ENCODE measurements around the gene TXNDC2. TPM values are rescaled to one million over a fixed set of nuclear protein-coding genes. Genes with fewer than 3 reads are reported as not detected.
A peak's percentile ranks its signal among the peaks of the same experiment; 100 is the strongest.

The TXNDC2 gene
- total RNA-seq, 1 donor from 2014 or later: under 0.01 TPM

- FAIRE-seq (no peak), DNase-seq (ENCODE audit: low read depth) (no peak)
- no peaks in the 10 kb centered on the region for H3K27me3 ChIP-seq (ENCODE audit: control insufficient read depth, insufficient read depth, low read length)
- H3K4me3 ChIP-seq (ENCODE audit: low read depth, low read length): no peak overlapping the region
- TF ChIP-seq CTCF (IDR thresholded peaks at IDR 0.05; ENCODE audit: insufficient read depth, low read length, severe bottlenecking): no peak
- H3K36me3 ChIP-seq (ENCODE audit: control insufficient read depth, insufficient read depth, low read length): peaks cover 6% of the 10 kb centered on the region
These were observed 43.3 kb upstream of the TXNDC2 start for GRCh38 chr18:9842448-9842847.

DNA sequence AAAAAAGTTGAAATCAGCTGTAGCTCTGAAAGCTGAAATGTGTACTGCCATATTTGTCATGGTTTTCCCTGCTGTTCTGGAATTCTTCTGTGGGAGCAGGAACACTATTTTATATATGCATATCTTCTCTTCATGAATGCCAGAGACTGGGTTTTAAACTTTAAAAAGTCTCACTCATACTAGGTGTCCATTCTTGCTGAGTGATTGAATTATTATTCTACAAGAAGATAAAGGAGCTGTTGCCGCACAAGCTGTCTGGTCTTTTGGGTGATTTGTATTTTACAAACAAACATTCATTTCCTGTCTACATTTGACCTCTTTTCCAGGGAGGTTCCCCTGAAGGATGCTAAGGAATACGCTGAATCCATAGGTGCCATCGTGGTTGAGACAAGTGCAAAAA is 40.5 kb upstream of the TXNDC2 start:
- no peak for DNase-seq (ENCODE audit: low read depth)
- Histone ChIP-seq H3K4me3 (ENCODE audit: low read depth, low read length) (no peak overlapping the region), H3K27me3 (ENCODE audit: control insufficient read depth, insufficient read depth, low read length) (no peaks in the 10 kb centered on the region), H3K36me3 (ENCODE audit: control insufficient read depth, insufficient read depth, low read length) (no peaks in the 10 kb centered on the region)
- FAIRE-seq: no peak
- TF ChIP-seq CTCF (IDR thresholded peaks at IDR 0.05; ENCODE audit: insufficient read depth, low read length, severe bottlenecking): no peak

- TF ChIP-seq CTCF (IDR thresholded peaks at IDR 0.05; ENCODE audit: insufficient read depth, low read length, severe bottlenecking): no peak
- FAIRE-seq (no peak), DNase-seq (ENCODE audit: low read depth) (no peak)
- no peaks in the 10 kb centered on the region for H3K27me3 ChIP-seq (ENCODE audit: control insufficient read depth, insufficient read depth, low read length)
- H3K36me3 ChIP-seq (ENCODE audit: control insufficient read depth, insufficient read depth, low read length): no peaks in the 10 kb centered on the region
- no peak overlapping the region for H3K4me3 ChIP-seq (ENCODE audit: low read depth, low read length)
These were observed 39.4 kb upstream of the TXNDC2 start for GRCh38 chr18:9846162-9846925.

GRCh38 chr18:9848170-9848879 is 37.4 kb upstream of the TXNDC2 start:
- FAIRE-seq: no peak

DNA sequence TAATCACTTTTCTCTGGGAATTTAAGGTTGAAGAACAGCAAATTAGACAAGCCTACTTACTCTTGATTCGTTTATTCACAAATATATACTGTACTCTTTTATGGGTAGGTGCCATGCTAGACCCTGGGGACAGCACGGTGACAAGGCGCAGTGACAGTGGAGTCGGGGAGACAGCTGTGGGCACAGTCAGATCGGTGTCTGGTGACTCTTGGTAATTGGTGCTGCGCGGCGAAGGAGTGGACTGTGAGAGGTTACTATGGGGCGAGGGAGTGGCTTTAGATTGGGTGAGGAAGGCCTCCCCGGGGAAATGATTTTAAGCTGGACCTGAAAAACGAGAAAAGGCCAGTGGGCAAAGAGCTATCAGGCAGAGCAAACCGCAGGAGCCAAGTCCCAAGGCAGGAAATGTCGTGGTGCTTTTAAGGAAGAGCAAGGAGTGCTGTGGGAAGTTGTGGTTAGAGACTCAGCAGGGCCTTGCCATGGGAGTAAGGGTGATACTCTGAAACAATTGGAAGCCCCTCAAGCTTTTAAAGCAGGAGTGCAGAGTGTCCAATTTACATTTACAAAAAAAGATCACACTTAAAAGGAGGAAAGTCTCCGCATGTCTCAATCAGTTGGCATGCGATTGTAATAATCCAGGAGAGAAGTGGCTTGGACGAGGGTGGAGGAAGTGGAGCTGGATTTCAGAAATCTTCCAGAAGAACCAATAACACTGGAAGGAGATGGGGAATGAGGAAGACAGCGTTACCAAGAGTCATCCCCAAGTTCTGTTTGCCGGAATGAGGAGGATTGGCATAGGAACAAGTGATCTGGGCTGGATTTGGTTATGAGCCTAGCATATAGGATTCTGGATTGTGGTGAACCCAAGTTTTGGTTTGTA is 36.1 kb upstream of the TXNDC2 start:
- DNase-seq (ENCODE audit: low read depth) (peak; percentile 58), FAIRE-seq (no peak)
- no peaks in the 10 kb centered on the region for H3K36me3 ChIP-seq (ENCODE audit: control insufficient read depth, insufficient read depth, low read length)
- H3K27me3 ChIP-seq (ENCODE audit: control insufficient read depth, insufficient read depth, low read length): no peaks in the 10 kb centered on the region
- TF ChIP-seq CTCF (IDR thresholded peaks at IDR 0.05; ENCODE audit: insufficient read depth, low read length, severe bottlenecking): no peak
- no peak overlapping the region for H3K4me3 ChIP-seq (ENCODE audit: low read depth, low read length)

More at GRCh38 chr18:9848170-9848879, 37.4 kb upstream of the TXNDC2 start:
- no peak overlapping the region for H3K4me3 ChIP-seq (ENCODE audit: low read depth, low read length)
- TF ChIP-seq CTCF (IDR thresholded peaks at IDR 0.05; ENCODE audit: insufficient read depth, low read length, severe bottlenecking): no peak
- H3K27me3 ChIP-seq (ENCODE audit: control insufficient read depth, insufficient read depth, low read length): no peaks in the 10 kb centered on the region
- DNase-seq (ENCODE audit: low read depth): no peak
- H3K36me3 ChIP-seq (ENCODE audit: control insufficient read depth, insufficient read depth, low read length): no peaks in the 10 kb centered on the region
